Esophagus (tissue), 2 donors: ENCODE measurements around the gene TMEM109. TPM values are rescaled to one million over a fixed set of nuclear protein-coding genes. Genes with fewer than 3 reads are reported as not detected.

ENCODE experiments used
- H3K27ac ChIP-seq, 2 donors: one replicate each; pipeline ENCODE4 v1.5.1; 2013; ENCODE audit warnings: low read depth in 2 of 2, mild to moderate bottlenecking in 2 of 2, inconsistent platforms in 1 of 2, low read length in 1 of 2, moderate library complexity in 1 of 2
- H3K27me3 ChIP-seq, 2 donors: one replicate each; pipeline ENCODE4 v1.6.1; 2013; ENCODE audit warnings: low read length in 2 of 2, control low read depth in 1 of 2, mild to moderate bottlenecking in 1 of 2; ENCODE audit not compliant: insufficient read depth in 2 of 2, control insufficient read depth in 1 of 2
- H3K36me3 ChIP-seq, 2 donors: one replicate each; pipeline ENCODE4 v1.6.1; 2013; ENCODE audit warnings: low read length in 1 of 2; ENCODE audit not compliant: control insufficient read depth in 2 of 2, insufficient read depth in 2 of 2
- H3K4me1 ChIP-seq, 2 donors: one replicate each; pipeline ENCODE4 v1.6.1; 2013; ENCODE audit warnings: low read length in 1 of 2; ENCODE audit not compliant: control insufficient read depth in 2 of 2, insufficient read depth in 2 of 2
- H3K4me3 ChIP-seq, 2 donors: one replicate each; pipeline ENCODE4 v1.5.1; 2013; ENCODE audit warnings: low read length in 2 of 2, mild to moderate bottlenecking in 2 of 2, low read depth in 1 of 2, moderate library complexity in 1 of 2
- H3K9me3 ChIP-seq, 2 donors: one replicate each; pipeline ENCODE4 v1.6.1; 2013; ENCODE audit warnings: mild to moderate bottlenecking in 2 of 2, low read depth in 1 of 2, low read length in 1 of 2, moderate library complexity in 1 of 2; ENCODE audit not compliant: control insufficient read depth in 2 of 2, insufficient read depth in 1 of 2
- WGBS, 2 donors: extraction: QIAGEN DNeasy Blood & Tissue Kit; methylation state at CpG; one replicate each; pipeline ENCODE4 v1.1.7; 2013; 5-methylcytosine and 5-hydroxymethylcytosine counted together
- polyA plus RNA-seq, 2 donors: library from polyadenylated mRNA; stranded (reverse); fragments of 200-250 nt; gene quantifications; one replicate each; pipeline ENCODE4 v1.2.3, GENCODE V29; 2013
- donor health status: healthy with polysubstance abuse.
- donor health status: Bipolar disorder and iron deficiency.

The TMEM109 gene
- polyA plus RNA-seq, 2 donors = 68.4 to 112 TPM

DNA sequence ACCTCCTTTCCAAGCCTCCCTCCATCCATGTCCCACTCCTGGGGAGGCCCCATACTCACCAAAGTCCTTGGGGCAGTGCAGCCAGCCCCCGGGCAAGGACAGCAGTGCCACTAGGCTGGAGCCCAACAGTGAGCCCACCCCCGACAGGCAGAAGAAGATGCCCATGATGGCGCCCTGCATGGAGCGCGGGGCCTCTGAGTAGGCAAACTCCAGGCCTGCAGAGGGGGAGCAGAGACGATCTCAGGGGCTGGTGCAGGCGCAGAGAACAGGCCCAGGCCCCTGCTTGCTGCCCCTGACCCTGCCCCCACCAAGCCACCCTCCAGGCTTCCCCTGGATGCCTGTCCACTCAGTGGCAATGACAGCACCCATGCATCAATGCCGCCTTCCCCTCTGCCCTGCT is 23.9 kb downstream of the TMEM109 start:
- no peak overlapping the region for H3K4me3 ChIP-seq
- H3K36me3 ChIP-seq = peaks cover 5 to 22% of the 10 kb centered on the region in 2 donors
- H3K27ac ChIP-seq = no peak overlapping the region
- H3K4me1 ChIP-seq = peaks cover 6 to 30% of the 10 kb centered on the region in 2 donors
- H3K27me3 ChIP-seq = no peaks in the 10 kb centered on the region
- WGBS, 2 donors = 93 to 94% methylated on average over 8 of the region's 8 CpGs
- no peaks in the 10 kb centered on the region for H3K9me3 ChIP-seq

DNA sequence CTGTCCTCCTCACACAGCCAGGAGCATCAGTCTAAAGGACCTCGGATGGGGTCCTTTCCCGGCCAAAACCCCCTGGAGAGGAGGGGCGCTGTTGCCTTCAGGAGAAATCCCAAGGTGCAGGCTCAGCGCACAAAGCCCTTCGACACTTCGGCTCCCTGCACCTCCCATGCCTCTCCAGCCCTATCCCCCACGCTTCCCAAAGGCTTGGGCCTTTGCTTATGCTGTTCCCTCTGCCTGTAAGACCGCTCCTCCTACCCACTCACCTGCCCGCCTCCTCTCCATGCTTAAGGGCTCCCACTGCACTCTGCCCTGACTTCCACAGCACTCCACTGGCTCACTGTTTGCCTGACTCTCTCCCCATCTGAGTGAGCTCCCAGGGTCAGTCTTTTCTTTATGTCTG is 24.5 kb downstream of the TMEM109 start:
- H3K4me1 ChIP-seq = peaks cover 6 to 32% of the 10 kb centered on the region in 2 donors
- no peaks in the 10 kb centered on the region for H3K27me3 ChIP-seq
- no peak overlapping the region for H3K4me3 ChIP-seq
- no peaks in the 10 kb centered on the region for H3K9me3 ChIP-seq
- no peak overlapping the region for H3K27ac ChIP-seq
- WGBS, 2 donors = 88 to 89% methylated on average over 9 of the region's 9 CpGs
- H3K36me3 ChIP-seq = peaks cover 5 to 21% of the 10 kb centered on the region in 2 donors

DNA sequence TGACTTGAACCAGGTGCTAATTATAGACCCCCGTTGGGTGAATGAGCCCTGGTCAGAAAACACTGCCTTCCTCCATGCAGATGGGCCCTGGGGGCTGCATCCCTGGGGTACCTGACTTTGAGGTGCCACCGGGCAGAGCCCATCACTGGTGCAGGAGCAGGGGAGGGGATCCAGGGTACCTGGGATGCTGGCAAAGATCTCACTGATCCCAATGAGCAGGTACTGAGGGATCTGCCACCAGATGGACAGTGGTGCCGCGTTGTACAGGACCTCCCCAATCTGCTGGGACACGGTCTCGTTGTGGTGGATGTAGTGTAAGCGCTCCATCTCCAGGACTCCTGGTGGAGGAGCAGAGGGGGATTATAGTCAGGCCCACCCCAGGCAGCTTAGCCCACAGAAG is 25.3 kb downstream of the TMEM109 start:
- no peaks in the 10 kb centered on the region for H3K27me3 ChIP-seq
- peaks cover 5 to 20% of the 10 kb centered on the region in 2 donors for H3K36me3 ChIP-seq
- no peak overlapping the region for H3K4me3 ChIP-seq
- no peaks in the 10 kb centered on the region for H3K9me3 ChIP-seq
- no peak overlapping the region for H3K27ac ChIP-seq
- peaks cover 6 to 34% of the 10 kb centered on the region in 2 donors for H3K4me1 ChIP-seq
- 92 to 97% methylated on average over 7 of the region's 7 CpGs for WGBS, 2 donors

DNA sequence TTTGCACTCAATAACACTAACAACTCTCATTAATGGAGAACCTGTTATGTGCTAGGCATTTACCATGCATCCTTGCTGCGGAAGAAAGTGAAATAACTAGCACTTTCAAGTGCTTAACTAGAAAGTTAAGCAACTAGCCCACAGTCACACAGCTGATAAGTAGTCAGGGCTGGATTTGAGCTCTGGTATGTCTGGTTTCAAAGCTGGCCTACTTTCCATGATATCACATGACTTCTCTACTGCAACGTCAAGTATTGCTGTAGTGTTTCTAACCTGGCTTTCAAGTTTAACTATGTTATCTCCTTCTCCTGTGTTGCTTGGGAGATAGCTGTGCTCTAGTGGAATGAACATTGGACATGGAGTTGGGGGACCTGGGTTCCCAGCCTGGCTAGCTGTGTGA is 25.9 kb downstream of the TMEM109 start:
- WGBS, 2 donors = 45 to 58% methylated on average over 2 of the region's 2 CpGs
- Histone ChIP-seq H3K27ac (no peak overlapping the region), H3K9me3 (no peaks in the 10 kb centered on the region), H3K4me3 (no peak overlapping the region), H3K36me3 (peaks cover 5 to 17% of the 10 kb centered on the region in 2 donors), H3K4me1 (peaks cover 6 to 34% of the 10 kb centered on the region in 2 donors), H3K27me3 (no peaks in the 10 kb centered on the region)

DNA sequence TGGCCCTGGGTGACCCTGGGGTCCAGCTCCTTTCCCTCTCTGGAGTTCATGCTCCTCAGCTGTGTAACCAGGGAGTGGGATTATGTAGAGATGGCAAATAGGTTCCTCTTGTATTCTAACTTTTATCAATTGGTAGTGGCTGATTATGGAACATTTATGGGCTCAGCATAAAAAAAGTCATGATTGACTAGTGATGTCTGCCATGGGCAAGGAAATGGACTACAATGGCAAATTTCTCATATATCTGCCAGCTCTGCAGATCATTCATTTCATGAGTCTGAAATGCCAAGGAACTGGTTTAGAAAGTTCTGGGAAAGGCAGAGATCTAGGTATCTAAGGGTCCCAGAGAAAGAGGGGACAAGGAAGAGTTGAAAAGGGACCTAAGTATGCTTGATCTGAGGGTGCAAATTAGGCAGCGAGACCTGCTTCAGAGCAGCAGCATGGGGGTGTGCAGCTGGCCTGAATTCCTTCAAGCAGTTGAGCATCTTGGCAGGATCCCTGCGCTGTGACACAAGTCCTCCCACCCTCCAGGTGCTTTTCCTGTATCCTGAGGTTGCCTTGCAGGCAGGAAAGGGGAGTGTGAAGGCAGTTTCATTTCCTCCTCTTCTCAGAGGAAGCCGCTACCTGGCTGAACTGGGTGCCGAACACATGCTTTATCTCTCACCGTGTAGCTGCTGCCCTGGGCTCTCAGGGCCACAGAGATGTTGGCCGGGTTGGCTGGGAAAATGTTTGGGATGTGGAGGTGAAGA is 27.6 kb downstream of the TMEM109 start:
- H3K27ac ChIP-seq = peak overlapping the region; percentile 89 to 90
- no peaks in the 10 kb centered on the region for H3K9me3 ChIP-seq
- peaks cover 5 to 11% of the 10 kb centered on the region in 2 donors for H3K36me3 ChIP-seq
- WGBS, 2 donors = 55 to 64% methylated on average over 6 of the region's 6 CpGs
- H3K4me3 ChIP-seq = no peak overlapping the region
- H3K27me3 ChIP-seq = no peaks in the 10 kb centered on the region
- H3K4me1 ChIP-seq = peaks cover 3 to 26% of the 10 kb centered on the region in 2 donors

DNA sequence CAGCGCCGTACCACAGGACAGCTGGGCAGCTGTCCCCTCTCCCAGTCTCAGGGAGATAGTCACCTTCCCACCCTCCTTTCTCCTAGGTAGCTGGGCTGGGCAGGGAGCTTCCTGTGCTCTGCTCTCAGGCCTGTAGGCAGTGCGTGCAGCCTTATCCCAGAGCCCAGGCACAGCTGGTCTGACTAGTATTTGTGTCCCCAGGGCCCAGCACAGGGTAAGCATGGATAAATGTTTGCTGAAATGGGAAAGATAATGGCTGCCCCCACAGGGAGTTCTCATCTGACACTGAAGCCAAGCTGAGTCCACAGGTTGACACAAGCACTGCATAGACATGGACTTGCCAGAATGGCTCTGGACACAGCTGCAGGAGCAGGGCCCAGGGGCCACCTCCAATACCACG is 28.3 kb downstream of the TMEM109 start:
- WGBS, 2 donors = 63 to 65% methylated on average over 4 of the region's 4 CpGs
- peaks cover 3 to 26% of the 10 kb centered on the region in 2 donors for H3K4me1 ChIP-seq
- peak overlapping the region; percentile 89 to 90 for H3K27ac ChIP-seq
- H3K9me3 ChIP-seq = no peaks in the 10 kb centered on the region
- H3K36me3 ChIP-seq = peaks cover 5 to 9% of the 10 kb centered on the region in 2 donors
- H3K27me3 ChIP-seq = no peaks in the 10 kb centered on the region
- H3K4me3 ChIP-seq = no peak overlapping the region

DNA sequence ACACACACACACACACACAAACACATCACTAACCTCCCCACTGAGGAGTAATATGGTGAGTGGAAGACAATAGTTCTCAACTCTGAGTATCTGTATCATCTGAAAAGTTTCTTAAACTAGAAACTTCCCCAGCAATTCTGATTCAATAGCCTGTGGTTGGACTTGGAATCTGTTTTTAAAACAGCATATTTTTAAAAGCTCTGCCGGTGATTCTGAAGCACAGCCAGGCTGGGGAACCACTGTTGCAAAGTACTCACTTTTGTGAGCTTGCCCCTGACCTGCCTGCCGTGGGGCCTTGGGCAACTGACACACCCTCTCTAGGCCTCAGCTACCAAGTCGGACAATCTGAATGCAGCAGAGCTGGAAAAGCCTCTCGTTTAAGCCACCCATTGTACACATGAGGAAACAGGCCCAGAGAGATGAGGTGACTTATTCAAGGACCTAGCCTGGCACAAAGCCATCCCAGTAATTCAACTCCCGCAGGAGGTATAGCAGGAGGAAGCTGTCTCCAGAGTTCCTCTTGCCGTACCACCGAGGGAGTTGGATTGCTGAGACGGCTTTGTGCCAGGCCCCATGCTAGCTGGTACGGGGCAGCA is 29.1 kb downstream of the TMEM109 start:
- H3K4me3 ChIP-seq = no peak overlapping the region
- 33 to 46% methylated on average over 9 of the region's 9 CpGs for WGBS, 2 donors
- peak overlapping the region; percentile 89 to 94 for H3K27ac ChIP-seq
- peaks cover 5 to 9% of the 10 kb centered on the region in 2 donors for H3K36me3 ChIP-seq
- H3K27me3 ChIP-seq = no peaks in the 10 kb centered on the region
- no peaks in the 10 kb centered on the region for H3K9me3 ChIP-seq
- H3K4me1 ChIP-seq = peaks cover 3 to 26% of the 10 kb centered on the region in 2 donors

DNA sequence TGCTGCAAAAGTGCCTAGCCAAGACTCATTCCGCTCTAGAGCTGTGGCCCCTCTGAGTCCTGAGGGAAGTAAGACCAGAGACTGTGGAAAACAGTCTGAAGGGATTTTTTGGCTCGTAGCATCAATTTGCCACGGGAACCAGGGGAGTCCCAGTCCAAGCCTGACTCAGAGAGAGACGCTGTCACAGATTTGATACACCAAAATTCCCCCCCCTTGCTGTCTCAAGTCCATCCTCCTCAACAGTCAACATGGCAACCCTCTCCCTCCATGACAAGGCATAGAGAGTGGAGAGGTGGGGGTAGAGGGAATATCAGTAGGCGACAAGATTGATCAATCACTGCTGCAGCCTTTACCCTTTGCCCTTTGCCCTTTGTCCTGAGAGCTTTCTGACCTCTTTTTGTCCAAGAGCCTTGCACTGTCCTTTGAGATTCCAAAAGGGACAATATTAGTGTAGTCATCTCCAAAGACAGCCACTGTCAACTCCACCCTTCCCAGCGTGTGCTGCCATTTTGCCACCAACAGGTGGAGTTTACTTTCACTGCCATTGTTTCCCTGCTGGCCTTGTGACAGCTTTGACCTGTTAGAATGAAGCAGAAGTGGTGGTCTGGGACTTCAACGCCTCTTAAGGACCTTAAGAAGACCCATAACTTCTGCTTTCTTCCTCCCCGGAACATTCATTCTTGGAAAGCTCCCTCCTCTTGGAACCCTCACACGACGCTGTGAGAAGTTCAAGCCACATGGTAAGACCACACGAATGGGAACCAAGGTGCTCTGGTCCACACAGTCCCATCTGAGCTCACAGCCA is 30.7 kb downstream of the TMEM109 start:
- peaks cover 5 to 9% of the 10 kb centered on the region in 2 donors for H3K36me3 ChIP-seq
- H3K27ac ChIP-seq = no peak overlapping the region
- no peaks in the 10 kb centered on the region for H3K27me3 ChIP-seq
- no peaks in the 10 kb centered on the region for H3K9me3 ChIP-seq
- 85 to 86% methylated on average over 11 of the region's 11 CpGs for WGBS, 2 donors
- no peak overlapping the region for H3K4me3 ChIP-seq
- peaks cover 3 to 21% of the 10 kb centered on the region in 2 donors for H3K4me1 ChIP-seq

DNA sequence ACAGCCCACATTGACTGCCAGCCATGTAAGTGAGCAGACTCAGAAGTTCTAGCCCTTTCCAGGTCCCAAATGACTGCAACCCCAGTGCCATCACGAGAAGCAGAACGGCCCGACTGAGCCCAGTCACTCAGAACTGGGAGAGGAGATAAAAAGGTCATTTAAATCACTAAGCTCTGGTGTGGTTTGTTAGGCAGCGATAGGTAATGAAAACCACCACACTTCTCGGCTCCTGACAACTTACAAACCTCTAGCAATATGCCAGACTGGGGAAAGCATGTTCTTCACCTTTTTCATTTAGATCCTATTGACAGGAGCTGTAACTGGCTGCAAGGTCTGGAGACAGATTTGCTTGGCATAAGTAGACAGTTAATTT is 31.3 kb downstream of the TMEM109 start:
- Histone ChIP-seq H3K4me1 (peaks cover 3 to 21% of the 10 kb centered on the region in 2 donors), H3K27me3 (no peaks in the 10 kb centered on the region), H3K4me3 (no peak overlapping the region), H3K9me3 (no peaks in the 10 kb centered on the region), H3K27ac (no peak overlapping the region), H3K36me3 (peaks cover 5 to 9% of the 10 kb centered on the region in 2 donors)
- 89 to 96% methylated on average over 5 of the region's 5 CpGs for WGBS, 2 donors
